PC-9 (cell line): Measurements from ENCODE around the gene PANX1. TPM values are rescaled to one million over a fixed set of nuclear protein-coding genes. Genes with fewer than 3 reads are reported as not detected.

Source experiments
- Bru-seq: library from RNA; stranded (reverse); fragments of 400-500 nt; gene quantifications from one replicate; lab custom pipeline; 2021; lab: Mats Ljungman, UMichigan
- BruChase-seq, 2 experiments: library from RNA; stranded (reverse); fragments of 400-500 nt; gene quantifications; one replicate each; lab custom pipeline; 2021; lab: Mats Ljungman, UMichigan
- BruUV-seq: library from RNA; stranded (reverse); fragments of 400-500 nt; replicated peaks from 2 replicates; lab custom pipeline; 2021; lab: Mats Ljungman, UMichigan
- CTCF ChIA-PET: fragments of 300-600 bp; sonication (Branson Sonifier 250); formaldehyde crosslinking; loops from one replicate; lab custom pipeline; 2022; ENCODE audit warnings: antibody characterized with exemption; lab: Charles Lee
- POLR2A ChIA-PET: fragments of 300-600 bp; sonication (Branson Sonifier 250); formaldehyde crosslinking; loops from one replicate; lab custom pipeline; 2022; ENCODE audit warnings: antibody characterized with exemption; ENCODE audit not compliant: unreplicated experiment; lab: Charles Lee
- DNase-seq, 2 experiments: peaks; one replicate each; pipeline versions ENCODE4 v3.0.0 to v3.0.0-alpha.2; 2015 to 2022; ENCODE audit warnings: mixed read lengths in 1 of 2
- H2AFZ ChIP-seq: fragments of 200-600 bp; sonication (generic); 2 replicates; pipeline ENCODE4 v1.8.1; 2017; ENCODE audit warnings: antibody characterized with exemption
- H3F3A ChIP-seq: fragments of 200-600 bp; sonication (generic); 2 replicates; pipeline ENCODE4 v1.8.1; 2017; ENCODE audit warnings: antibody characterized with exemption, mild to moderate bottlenecking, low read depth; ENCODE audit not compliant: insufficient read depth
- H3K27ac ChIP-seq: fragments of 200-600 bp; sonication (generic); 2 replicates; pipeline ENCODE4 v1.6.1; 2016; ENCODE audit warnings: mixed run types
- H3K27me3 ChIP-seq: fragments of 200-600 bp; sonication (generic); 2 replicates; pipeline ENCODE4 v1.6.1; 2016; ENCODE audit warnings: low read depth, mixed run types; ENCODE audit not compliant: insufficient read depth
- H3K36me3 ChIP-seq: fragments of 200-600 bp; sonication (generic); 2 replicates; pipeline ENCODE4 v1.6.1; 2016; ENCODE audit warnings: low read depth, mixed run types
- H3K4me1 ChIP-seq: fragments of 200-600 bp; sonication (generic); replicated peaks from 2 replicates; pipeline ENCODE4 v1.6.1; 2016; ENCODE audit warnings: mixed run types; ENCODE audit not compliant: insufficient read depth
- H3K4me2 ChIP-seq: fragments of 200-600 bp; sonication (generic); 2 replicates; pipeline ENCODE4 v1.6.1; 2017; ENCODE audit warnings: mixed run types
- H3K4me3 ChIP-seq: fragments of 200-600 bp; sonication (generic); 2 replicates; pipeline ENCODE4 v1.6.1; 2016; ENCODE audit warnings: mixed run types
- H3K79me2 ChIP-seq: fragments of 200-600 bp; sonication (generic); 2 replicates; pipeline ENCODE4 v1.6.1; 2017; ENCODE audit warnings: low read depth, mixed run types
- H3K9me2 ChIP-seq: fragments of 200-600 bp; sonication (generic); 2 replicates; pipeline ENCODE4 v1.8.1; 2017; ENCODE audit warnings: mild to moderate bottlenecking; ENCODE audit not compliant: insufficient read depth
- H3K9me3 ChIP-seq: fragments of 200-600 bp; sonication (generic); 2 replicates; pipeline ENCODE4 v1.8.1; 2016; ENCODE audit warnings: low read depth; ENCODE audit not compliant: insufficient read depth
- H4K20me1 ChIP-seq: fragments of 200-600 bp; sonication (generic); 2 replicates; pipeline ENCODE4 v1.8.1; 2017; ENCODE audit not compliant: insufficient read depth
- CTCF ChIP-seq: fragments of 200-600 bp; sonication (generic); conservative IDR thresholded peaks from 2 replicates; pipeline ENCODE4 v1.6.1; 2017; ENCODE audit warnings: mixed run types, antibody characterized with exemption, mild to moderate bottlenecking, moderate library complexity
- EZH2 ChIP-seq: fragments of 200-600 bp; sonication (generic); IDR thresholded peaks from 2 replicates; pipeline ENCODE4 v1.8.0; 2017; ENCODE audit warnings: antibody characterized with exemption, low read depth
- intact Hi-C: fragments of 100-400 bp; cut with micrococcal nuclease; formaldehyde crosslinking; loops from one replicate; pipeline ENCODE4 v1.10.0; 2022; ENCODE audit not compliant: unreplicated experiment
- long read RNA-seq: library from polyadenylated mRNA; stranded (forward); transcript quantifications from one replicate; pipeline ENCODE4 v2.0.0, GENCODE V29; 2022
- total RNA-seq: library from RNA; stranded (reverse); gene quantifications from 2 replicates; pipeline ENCODE4 v1.2.3, GENCODE V29; 2021

PANX1 gene, protein sequence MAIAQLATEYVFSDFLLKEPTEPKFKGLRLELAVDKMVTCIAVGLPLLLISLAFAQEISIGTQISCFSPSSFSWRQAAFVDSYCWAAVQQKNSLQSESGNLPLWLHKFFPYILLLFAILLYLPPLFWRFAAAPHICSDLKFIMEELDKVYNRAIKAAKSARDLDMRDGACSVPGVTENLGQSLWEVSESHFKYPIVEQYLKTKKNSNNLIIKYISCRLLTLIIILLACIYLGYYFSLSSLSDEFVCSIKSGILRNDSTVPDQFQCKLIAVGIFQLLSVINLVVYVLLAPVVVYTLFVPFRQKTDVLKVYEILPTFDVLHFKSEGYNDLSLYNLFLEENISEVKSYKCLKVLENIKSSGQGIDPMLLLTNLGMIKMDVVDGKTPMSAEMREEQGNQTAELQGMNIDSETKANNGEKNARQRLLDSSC
- total RNA-seq, result 10.5 and 12.6 TPM in 2 replicates
- percentile 77 among the genes with signal in this experiment for Bru-seq, nascent RNA
- percentile 66 among the genes with signal in this experiment for BruChase-seq, experiment 1, labeled RNA remaining after a 2-hour chase
- BruChase-seq, experiment 2, labeled RNA remaining after a 6-hour chase, result percentile 75 among the genes with signal in this experiment
- long read RNA-seq, transcript PANX1-201 (5 exons, 2,769 nt), result major isoform, 20 of 24 reads
- long read RNA-seq, partial matches to known transcripts, result 1 of 24 reads
- long read RNA-seq, other reads (novel, unspliced or antisense), result 3 of 24 reads

DNA sequence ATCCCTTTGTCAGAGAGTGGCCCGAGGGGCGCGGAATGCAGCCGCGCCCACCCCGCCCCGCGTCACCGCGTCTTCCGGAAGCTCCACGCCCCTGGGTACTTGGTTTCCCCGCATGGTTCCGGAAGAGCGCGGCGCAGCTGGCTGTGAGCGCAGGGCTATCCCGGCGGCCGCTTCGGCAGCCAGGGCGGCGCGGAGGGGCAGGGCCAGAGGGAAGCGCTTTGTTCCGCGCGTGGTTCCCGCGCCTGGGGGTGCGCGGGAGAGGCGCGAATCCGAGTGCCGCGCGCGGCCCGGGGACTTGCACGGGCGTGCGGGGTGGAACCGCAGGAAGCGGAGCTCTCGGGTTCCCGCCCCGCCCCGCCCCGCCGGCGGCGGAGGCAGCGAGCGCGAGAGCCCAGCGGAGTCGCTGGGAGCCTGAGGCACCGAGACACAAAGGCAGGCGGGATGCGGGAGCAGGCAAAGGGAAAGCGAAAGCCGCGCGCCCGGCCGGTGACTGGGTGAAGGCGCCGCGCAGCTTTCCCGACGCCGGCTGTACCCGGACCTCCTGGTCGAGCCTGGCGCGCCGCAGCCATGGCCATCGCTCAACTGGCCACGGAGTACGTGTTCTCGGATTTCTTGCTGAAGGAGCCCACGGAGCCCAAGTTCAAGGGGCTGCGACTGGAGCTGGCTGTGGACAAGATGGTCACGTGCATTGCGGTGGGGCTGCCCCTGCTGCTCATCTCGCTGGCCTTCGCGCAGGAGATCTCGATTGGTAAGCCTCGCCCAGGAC lies at the start of gene PANX1:
TSS of gene PANX1 (plus strand) at position 96 of the 766 bp plus-strand sequence. CDS start at position 568, 472 bp downstream.
- peak within 1 kb of the TSS; percentile 94 for H3K4me2 ChIP-seq
- intact Hi-C loops, result loop anchor here (1.0 to 5.0 kb wide), 2 partner anchors 23 to 363 kb away; partner anchors contain the start of genes ANKRD49 and MRE11
- no peaks in the 10 kb centered on the region for H3K27me3 ChIP-seq
- peaks cover 52% of the 10 kb centered on the region for H3K4me1 ChIP-seq
- H3K9me2 ChIP-seq, result no peaks in the 10 kb centered on the region
- ChIA-PET POLR2A (interaction anchor here (0.5 to 1.4 kb wide), 3 partner anchors 15 to 1622 kb away, joined by 3 to 9 read pairs (median 5); partner anchors contain the start of genes C11orf54 and TAF1D), CTCF (interaction anchor here (0.6 kb wide), 1 partner anchor 20 kb away, joined by 3 read pairs; no protein-coding TSS in a partner anchor)
- H2AFZ ChIP-seq, result peak within 1 kb of the TSS; percentile 93
- peak within 1 kb of the TSS; percentile 92 for H3K4me3 ChIP-seq
- peak within 1 kb of the TSS; percentile 86 for H3K27ac ChIP-seq
- BruUV-seq, result no TSS peak
- no peaks in the 10 kb centered on the region for H4K20me1 ChIP-seq
- DNase-seq, result peak; percentile 79 to 80
- H3K79me2 ChIP-seq, result peaks cover 70% of the 10 kb centered on the region
- peaks cover 41% of the 10 kb centered on the region for H3F3A ChIP-seq
- no peaks in the 10 kb centered on the region for H3K36me3 ChIP-seq
- H3K9me3 ChIP-seq, result no peaks in the 10 kb centered on the region
- no peak for TF ChIP-seq EZH2
- TF ChIP-seq CTCF, result no peak

- ChIA-PET POLR2A (no interaction called here), CTCF (no interaction called here)
- Histone ChIP-seq H3K79me2 (no peaks in the 10 kb centered on the region), H3K27me3 (no peaks in the 10 kb centered on the region), H3K36me3 (no peaks in the 10 kb centered on the region), H3F3A (no peaks in the 10 kb centered on the region; the same call in 1 of the 2 replicates), H3K4me2 (no peak overlapping the region), H2AFZ (no peak overlapping the region), H4K20me1 (no peaks in the 10 kb centered on the region), H3K4me3 (no peak overlapping the region), H3K4me1 (no peaks in the 10 kb centered on the region), H3K9me2 (no peaks in the 10 kb centered on the region), H3K9me3 (no peaks in the 10 kb centered on the region), H3K27ac (no peak overlapping the region)
- DNase-seq, result no peak
- no peak for TF ChIP-seq CTCF
- TF ChIP-seq EZH2, result no peak
- intact Hi-C loops, result no loop called here
- no TSS peak for BruUV-seq
Measured at GRCh38 chr11:94084164-94084563, 44.5 kb upstream of the PANX1 start.

- no TSS peak for BruUV-seq
- ChIA-PET POLR2A (no interaction called here), CTCF (no interaction called here)
- no peak for DNase-seq
- Histone ChIP-seq H4K20me1 (no peaks in the 10 kb centered on the region), H3K79me2 (no peaks in the 10 kb centered on the region), H3K9me2 (no peaks in the 10 kb centered on the region), H3K4me3 (no peak overlapping the region), H3K9me3 (no peaks in the 10 kb centered on the region), H3K27ac (no peak overlapping the region), H3K27me3 (no peaks in the 10 kb centered on the region), H3K4me2 (no peak overlapping the region), H3F3A (no peaks in the 10 kb centered on the region; the same call in 1 of the 2 replicates), H3K36me3 (no peaks in the 10 kb centered on the region), H3K4me1 (no peaks in the 10 kb centered on the region), H2AFZ (no peak overlapping the region)
- intact Hi-C loops, result no loop called here
- TF ChIP-seq CTCF (no peak), EZH2 (no peak)
Measured at GRCh38 chr11:94088906-94089305, 39.7 kb upstream of the PANX1 start.
